ENCODE measurements around the gene GLT1D1. TPM values are rescaled to one million over a fixed set of nuclear protein-coding genes. Genes with fewer than 3 reads are reported as not detected.

GLT1D1 gene
- polyA plus RNA-seq, 1 donor: 1.6 TPM

DNA sequence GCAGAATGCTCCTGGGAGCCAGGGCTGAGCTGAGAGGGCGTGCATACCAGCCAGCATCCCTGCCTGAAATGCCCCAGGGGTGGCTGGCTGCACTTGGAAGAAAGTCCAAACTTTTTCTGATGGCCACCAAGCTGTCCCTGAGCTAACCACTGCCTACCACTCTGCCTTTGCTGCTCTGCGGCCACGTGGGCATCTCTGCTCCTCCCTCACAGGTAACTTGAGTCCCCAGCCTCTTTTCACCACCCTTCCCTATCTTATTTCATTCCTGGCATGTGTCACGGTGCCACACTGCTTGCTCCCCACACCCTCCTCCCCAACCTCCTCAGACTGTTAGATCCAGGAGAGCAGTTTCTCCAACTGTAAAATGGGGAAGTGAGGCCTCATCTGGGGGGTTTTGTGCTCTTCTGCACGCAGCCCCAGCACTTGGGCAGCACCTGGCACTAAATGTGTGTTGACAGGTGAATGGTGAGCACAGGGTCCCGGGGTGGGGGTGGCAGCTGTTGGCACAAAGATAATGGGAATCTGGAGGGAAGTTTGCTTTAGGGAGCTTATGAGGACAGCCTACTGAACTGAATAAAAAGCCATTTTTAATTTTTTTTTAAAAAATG lies 113.0 kb downstream of the GLT1D1 start:
- no peak for DNase-seq (ENCODE audit: low read depth)

DNA sequence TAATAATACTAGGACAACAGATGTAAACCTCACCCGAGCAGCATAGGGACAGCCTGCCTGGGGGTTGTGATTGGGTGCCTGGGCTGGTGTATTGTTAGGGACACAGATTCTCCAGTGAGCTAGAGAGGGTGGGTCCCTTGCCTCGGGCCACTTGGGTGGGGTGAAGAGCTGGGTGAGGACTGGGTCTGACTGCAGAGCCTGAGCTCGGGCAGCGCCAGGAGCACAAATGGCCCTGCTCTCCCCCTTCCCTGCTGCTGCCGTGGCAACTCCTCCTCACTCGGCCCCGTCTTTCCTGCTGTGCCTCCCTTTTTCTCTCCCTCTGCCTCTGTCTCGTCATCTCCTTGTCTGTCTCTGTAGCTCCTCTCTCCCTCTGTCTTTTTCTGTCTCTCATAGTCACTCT lies 115.4 kb downstream of the GLT1D1 start:
- DNase-seq (ENCODE audit: low read depth): no peak

DNA sequence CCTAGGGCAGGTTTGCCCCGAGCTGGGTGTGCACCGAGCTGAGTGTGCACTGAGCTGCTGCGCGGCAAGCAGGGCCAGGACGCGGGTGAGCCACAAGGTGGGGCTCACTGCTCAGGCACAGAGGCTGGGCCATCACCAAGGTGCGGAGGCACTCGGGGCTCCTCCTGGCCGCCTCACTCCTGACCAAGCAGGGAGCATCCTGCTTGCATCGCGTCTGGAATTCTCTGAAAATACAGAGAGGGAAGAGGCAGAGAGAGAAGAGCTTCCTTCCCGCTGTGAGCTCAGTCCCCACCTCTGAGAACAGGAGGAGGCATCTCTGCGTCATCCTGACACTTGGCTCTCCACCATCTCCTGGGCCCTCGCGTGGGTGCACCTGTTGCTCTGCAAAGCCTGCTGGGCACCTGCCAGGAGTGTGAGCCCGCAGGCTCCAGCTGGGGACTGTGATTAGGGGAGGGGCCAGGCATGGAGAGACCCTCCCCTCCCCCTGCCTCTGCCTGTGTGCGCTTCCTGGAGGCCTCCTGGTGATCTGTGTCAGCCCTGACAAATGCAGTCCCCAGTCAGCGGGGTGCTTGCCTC lies 116.3 kb downstream of the GLT1D1 start:
- DNase-seq (ENCODE audit: low read depth): no peak

GRCh38 chr12:128970110-128970509 lies 116.8 kb downstream of the GLT1D1 start:
- DNase-seq (ENCODE audit: low read depth): no peak

GRCh38 chr12:128970941-128971340 lies 117.7 kb downstream of the GLT1D1 start:
- DNase-seq (ENCODE audit: low read depth): no peak

- no peak for DNase-seq (ENCODE audit: low read depth)
Measured at GRCh38 chr12:128971802-128972201, 118.5 kb downstream of the GLT1D1 start.

DNA sequence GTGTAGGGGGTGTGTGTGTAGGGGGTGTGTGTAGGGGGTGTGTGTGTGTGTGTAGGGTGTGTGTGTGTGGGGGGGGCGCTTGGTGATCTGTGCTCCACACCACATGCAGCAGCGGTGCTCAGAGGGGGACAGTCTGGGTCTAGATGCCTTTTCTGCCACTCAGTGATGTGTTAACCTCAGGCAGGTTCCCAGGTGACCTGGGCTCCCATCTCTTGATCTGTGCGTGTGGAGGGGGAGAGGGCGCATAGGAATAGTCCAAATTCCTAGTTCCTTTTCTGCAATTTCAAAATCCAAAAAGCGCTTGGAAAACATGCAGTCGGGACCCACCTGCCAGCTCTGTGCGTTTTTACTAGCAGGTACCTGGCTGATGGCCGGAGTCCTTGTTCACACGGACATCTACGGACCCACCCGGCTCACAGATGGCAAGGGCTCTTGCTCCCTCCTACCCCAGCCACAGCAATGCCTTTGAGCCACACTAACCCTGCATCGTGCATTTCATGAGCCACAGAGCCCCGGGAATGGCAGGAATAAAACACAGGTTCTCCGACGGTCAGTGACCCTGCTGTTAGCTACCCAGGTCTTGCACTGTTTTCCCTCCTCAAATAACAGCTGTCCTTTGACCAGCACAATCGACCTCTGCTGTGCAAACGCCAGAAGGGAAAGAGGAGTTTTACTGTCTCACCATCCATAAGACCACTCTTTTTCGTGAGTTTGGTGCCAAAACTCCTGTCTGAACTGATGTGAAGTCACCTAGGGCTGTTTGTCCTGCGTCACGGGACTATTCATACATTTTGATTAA lies 120.8 kb downstream of the GLT1D1 start:
- no peak for DNase-seq (ENCODE audit: low read depth)

DNA sequence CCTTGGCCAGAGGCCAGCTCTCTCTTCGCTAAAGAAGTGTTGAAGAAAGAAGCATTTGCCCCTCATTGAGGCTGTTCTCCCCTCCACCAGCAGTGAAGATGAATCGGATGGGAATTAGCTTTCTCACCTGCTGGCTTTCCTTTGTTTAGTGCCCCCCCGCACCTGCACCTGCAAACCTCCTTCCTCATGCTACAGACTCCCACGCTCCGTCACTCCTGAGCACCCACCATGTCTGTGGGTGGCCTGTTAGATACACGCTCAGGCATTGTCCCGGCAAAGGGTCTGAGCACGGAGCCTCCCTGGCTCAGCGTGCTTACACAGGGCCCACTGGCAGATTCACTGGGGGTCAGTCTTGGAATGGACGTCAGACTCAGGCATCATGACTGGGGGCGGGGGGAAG lies 121.6 kb downstream of the GLT1D1 start:
- no peak for DNase-seq (ENCODE audit: low read depth)

DNA sequence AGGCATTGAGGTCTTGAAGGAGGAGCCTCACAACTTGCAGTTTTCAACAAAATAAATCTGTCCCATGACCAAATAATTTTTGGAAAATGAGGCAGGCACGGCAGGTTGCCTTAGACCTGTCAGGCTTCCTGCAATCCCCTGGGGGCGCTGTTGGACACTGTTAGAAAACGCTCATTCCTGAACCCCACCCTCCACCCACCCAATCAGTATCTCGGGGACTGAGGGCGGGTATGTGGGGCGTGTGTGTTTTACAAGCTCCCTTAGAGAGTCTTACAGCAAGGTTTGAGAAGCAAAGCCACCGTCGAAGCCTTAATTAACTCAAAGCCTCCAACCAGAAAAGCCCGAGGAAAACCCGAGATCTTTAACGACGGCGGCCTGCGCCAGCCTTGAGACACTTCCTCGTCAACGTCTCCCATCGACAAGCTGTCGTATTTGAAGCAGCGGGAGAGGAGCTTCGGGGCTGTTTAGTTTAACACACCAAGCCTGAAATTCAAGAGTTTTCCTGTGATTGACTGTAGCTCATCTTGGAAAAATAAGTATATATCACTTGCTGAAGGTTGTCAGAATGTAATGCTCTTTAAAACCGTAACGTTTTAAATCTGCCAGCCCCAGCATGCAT lies 123.0 kb downstream of the GLT1D1 start:
- DNase-seq (ENCODE audit: low read depth): no peak

- no peak for DNase-seq (ENCODE audit: low read depth)
Measured at GRCh38 chr12:128977441-128977840, 124.2 kb downstream of the GLT1D1 start.

DNA sequence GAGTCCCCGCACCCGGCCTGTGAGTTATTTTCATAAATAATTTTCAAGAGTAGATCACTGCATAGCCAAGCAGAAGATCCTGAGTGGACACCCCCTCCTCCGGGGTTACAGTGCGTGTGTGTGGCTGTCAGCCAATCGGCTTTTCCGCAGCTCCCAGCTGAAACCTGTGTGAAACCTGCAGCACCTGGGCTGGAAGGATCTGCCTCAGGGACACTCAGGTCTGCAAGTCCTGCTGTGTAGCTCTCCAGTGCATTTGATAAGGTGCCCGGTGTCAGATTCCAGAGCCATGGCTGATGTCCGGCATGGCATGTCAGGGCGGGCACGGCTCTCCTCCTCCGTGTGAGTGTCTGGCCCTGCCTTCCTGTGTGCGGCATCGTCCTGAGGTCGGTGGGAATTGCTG lies 124.8 kb downstream of the GLT1D1 start:
- DNase-seq (ENCODE audit: low read depth): no peak

GRCh38 chr12:128980623-128981022 lies 127.3 kb downstream of the GLT1D1 start:
- no peak for DNase-seq (ENCODE audit: low read depth)

- no peak for DNase-seq (ENCODE audit: low read depth)
Measured at GRCh38 chr12:128981971-128982533, 128.8 kb downstream of the GLT1D1 start.

DNA sequence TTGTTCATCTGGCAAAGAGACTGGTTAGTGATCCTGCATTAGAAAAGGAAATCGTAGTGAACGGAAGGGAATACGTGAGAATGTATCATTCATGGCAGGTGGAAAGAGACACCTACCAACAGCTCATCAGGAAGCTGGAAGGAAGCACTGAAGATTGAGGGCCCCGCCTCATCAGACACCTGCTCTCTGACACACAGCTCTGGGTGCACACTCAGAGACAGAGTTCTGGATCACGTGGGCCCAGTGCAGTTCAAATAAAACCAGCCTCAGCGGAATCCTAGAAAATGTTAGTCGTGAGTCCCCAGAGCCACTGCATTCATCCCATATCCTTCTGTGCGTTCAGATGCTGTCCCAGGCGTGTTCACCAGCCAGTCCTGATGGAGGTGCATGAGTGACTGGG lies 129.7 kb downstream of the GLT1D1 start:
- no peak for DNase-seq (ENCODE audit: low read depth)

DNA sequence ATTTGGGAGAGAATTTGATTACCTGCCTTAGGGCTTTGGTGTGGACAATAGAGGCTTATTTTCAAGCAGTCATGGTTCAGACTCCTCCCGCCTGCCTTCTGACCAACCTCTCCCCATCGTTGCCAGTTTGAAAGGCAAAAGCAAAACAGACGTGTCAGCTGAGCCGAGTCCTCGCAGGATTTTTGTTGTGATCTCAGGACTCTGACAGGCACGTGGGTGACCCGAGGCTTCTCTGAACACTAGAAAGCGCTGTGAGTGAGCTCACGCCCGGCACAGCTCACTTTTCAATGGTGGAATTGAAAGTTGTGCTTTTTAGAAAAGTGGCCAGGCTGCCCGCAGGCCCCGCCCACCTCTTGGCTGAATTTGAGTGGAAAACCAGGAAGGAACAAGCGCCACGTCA lies 130.1 kb downstream of the GLT1D1 start:
- no peak for DNase-seq (ENCODE audit: low read depth)

- no peak for DNase-seq (ENCODE audit: low read depth)
Measured at GRCh38 chr12:128986957-128987356, 133.7 kb downstream of the GLT1D1 start.

DNA sequence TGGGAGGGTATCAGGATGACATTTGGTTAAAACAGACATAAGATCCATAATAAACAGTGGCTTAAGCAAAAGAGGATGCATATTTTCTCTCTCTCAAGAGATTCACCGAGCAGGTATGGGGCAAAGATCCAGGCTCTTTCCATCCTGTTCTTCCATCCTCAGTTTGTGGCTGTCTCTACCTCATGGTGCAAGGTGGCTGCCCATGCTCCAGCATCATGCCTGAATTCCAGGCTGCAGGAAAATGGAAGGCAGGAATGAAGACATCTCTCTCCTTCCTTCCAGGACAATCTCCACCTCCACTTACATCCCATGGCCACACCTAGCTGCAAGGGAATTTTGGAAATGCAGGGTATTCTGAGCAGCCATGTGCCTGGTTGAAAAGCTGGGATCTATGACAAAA lies 136.0 kb downstream of the GLT1D1 start:
- no peak for DNase-seq (ENCODE audit: low read depth)

GRCh38 chr12:128991716-128992115 lies 138.4 kb downstream of the GLT1D1 start:
- no peak for DNase-seq (ENCODE audit: low read depth)

DNA sequence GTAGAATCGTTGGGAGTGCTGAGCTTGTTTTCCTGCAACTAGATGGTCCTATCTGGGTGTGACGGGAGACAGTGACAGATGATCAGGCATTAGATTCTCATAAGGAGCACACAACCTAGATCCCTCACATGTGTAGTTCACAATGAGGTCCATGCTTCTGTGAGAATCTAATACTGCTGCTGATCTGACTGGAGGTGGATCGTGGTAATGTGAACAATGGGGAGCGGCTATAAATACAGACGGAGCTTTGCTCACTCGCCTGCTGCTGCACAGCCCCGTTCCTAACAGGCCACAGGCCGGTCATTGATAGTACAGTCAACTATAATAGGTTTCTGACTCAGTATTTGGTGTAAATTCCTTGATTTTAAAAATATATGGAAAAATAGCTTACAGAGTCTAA lies 138.8 kb downstream of the GLT1D1 start:
- no peak for DNase-seq (ENCODE audit: low read depth)

DNA sequence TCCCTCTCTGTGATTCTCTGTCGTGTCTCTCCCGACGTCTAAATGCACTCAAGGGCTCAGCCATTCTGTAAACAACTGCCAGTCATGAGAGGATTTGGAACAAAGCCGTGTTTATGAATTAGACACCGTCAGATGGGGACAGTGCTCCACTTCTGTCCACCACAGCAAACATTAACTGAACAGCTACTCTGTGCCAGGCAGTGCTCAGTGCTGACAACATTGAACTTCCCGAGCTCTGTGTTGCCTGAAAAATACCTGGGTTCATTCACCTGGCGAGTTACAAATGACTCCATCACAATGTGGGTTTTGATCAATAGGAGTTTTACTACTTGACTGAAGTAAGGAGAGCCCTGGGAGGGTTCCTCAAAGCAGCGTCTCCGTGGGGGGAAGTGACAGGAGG lies 139.3 kb downstream of the GLT1D1 start:
- DNase-seq (ENCODE audit: low read depth): no peak

GRCh38 chr12:128994856-128995255 lies 141.6 kb downstream of the GLT1D1 start:
- no peak for DNase-seq (ENCODE audit: low read depth)

DNA sequence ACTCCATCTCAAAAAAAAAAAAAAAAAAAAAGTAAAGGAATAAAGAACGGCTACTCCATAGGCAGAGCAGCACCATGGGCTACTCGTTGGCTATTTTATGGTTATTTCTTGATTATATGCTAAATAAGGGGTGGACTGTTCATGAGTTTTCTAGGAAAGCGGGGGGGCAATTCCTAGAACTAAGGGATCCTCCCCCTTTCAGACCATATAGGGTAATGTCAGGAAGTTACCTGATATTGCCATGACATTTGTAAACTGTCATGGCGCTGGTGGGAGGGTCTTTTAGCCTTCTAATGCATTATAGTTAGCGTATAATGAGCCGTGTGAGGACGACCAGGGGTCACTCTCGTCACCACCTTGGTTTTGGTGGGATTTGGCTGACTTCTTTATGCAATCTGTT lies 142.3 kb downstream of the GLT1D1 start:
- no peak for DNase-seq (ENCODE audit: low read depth)

Measured in forelimb muscle (tissue), 1 donor.